ENCODE results near the gene PLEKHA1. TPM values are rescaled to one million over a fixed set of nuclear protein-coding genes. Genes with fewer than 3 reads are reported as not detected.

The PLEKHA1 gene
- total and polyA plus RNA-seq, 2 experiments from 2014 or later: 54.0 to 62.6 TPM

DNA sequence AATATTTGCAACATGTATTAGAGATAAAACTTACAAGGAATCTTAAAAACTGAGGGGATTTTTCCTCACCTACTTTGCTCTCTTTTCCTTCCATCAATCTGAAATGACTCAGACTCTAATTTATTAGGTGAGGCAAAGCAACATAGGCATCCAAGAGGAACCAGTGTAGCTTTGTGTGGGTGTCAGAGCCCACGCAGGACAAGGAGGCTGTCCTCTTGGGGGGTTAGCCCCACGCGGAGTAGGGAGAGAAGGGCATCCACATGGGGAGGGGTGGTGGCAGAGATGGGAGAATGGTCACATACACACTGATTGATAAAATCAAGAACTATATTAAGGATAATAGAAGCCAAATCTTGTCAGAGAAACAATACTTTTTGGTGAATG lies 46.1 kb downstream of the PLEKHA1 start:
- Histone ChIP-seq H3K27me3 (no peaks in the 10 kb centered on the region), H3K27ac (no peak overlapping the region), H3K79me2 (no peaks in the 10 kb centered on the region), H3K4me3 (no peak overlapping the region), H3K9me3 (ENCODE audit: low read depth) (no peaks in the 10 kb centered on the region), H4K20me1 (ENCODE audit: insufficient read depth, poor library complexity, severe bottlenecking) (no peaks in the 10 kb centered on the region), H3K9me2 (replicated peaks; ENCODE audit: insufficient read depth) (no peaks in the 10 kb centered on the region), H3K36me3 (replicated peaks; ENCODE audit: insufficient read depth, low read depth) (no peaks in the 10 kb centered on the region), H2AFZ (no peak overlapping the region), H3K4me2 (no peak overlapping the region), H3K4me1 (ENCODE audit: insufficient read depth) (no peaks in the 10 kb centered on the region)
- no peak for DNase-seq (ENCODE audit: low spot score)
- 74% methylated on average over 3 of the region's 3 CpGs for WGBS (ENCODE audit: low lambda C conversion rate, missing lambda C conversion rate)
- TF ChIP-seq EZH2 (IDR thresholded peaks at IDR 0.05; ENCODE audit: borderline replicate concordance) (no peak), EZH2phosphoT487 (IDR thresholded peaks at IDR 0.05; ENCODE audit: low read depth, severe bottlenecking, unreplicated experiment) (no peak)
- TF ChIP-seq, protein P1, sequence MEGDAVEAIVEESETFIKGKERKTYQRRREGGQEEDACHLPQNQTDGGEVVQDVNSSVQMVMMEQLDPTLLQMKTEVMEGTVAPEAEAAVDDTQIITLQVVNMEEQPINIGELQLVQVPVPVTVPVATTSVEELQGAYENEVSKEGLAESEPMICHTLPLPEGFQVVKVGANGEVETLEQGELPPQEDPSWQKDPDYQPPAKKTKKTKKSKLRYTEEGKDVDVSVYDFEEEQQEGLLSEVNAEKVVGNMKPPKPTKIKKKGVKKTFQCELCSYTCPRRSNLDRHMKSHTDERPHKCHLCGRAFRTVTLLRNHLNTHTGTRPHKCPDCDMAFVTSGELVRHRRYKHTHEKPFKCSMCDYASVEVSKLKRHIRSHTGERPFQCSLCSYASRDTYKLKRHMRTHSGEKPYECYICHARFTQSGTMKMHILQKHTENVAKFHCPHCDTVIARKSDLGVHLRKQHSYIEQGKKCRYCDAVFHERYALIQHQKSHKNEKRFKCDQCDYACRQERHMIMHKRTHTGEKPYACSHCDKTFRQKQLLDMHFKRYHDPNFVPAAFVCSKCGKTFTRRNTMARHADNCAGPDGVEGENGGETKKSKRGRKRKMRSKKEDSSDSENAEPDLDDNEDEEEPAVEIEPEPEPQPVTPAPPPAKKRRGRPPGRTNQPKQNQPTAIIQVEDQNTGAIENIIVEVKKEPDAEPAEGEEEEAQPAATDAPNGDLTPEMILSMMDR (IDR thresholded peaks at IDR 0.05; ENCODE audit: poor library complexity): no peak

DNA sequence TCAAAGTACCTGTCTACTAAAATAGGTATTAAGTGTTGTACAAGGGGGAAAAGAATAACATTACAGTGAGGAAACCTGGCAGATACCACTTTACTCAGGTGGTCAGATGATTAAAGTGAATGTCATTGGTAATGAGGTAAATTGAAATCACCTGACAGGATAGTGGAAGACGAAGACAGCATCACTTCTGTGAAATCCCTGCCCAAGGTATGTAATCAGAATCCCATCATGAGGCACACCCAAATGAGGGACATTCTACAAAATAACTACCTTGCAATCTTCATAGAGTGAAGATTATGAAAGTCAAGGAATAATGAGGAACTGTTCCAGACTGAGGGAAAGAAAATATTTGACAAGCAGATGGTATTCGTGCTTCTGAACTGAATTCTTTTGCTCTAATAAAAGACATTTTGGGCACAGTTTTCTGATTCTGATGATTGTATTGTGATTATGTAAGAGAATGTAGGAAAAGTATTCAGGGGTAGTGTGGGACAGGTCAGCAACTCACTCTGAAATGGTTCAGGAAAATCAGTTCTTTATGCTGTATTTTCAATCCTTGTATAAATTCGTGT lies 46.6 kb downstream of the PLEKHA1 start:
- H3K27ac ChIP-seq: no peak overlapping the region
- no peaks in the 10 kb centered on the region for H3K27me3 ChIP-seq
- H3K9me2 ChIP-seq (replicated peaks; ENCODE audit: insufficient read depth): no peaks in the 10 kb centered on the region
- no peaks in the 10 kb centered on the region for H3K9me3 ChIP-seq (ENCODE audit: low read depth)
- no peak for DNase-seq (ENCODE audit: low spot score)
- no peak overlapping the region for H3K4me2 ChIP-seq
- H2AFZ ChIP-seq: no peak overlapping the region
- TF ChIP-seq EZH2 (IDR thresholded peaks at IDR 0.05; ENCODE audit: borderline replicate concordance) (no peak), EZH2phosphoT487 (IDR thresholded peaks at IDR 0.05; ENCODE audit: low read depth, severe bottlenecking, unreplicated experiment) (no peak)
- TF ChIP-seq, protein P1 (IDR thresholded peaks at IDR 0.05; ENCODE audit: poor library complexity): no peak
- no peaks in the 10 kb centered on the region for H3K4me1 ChIP-seq (ENCODE audit: insufficient read depth)
- no peaks in the 10 kb centered on the region for H4K20me1 ChIP-seq (ENCODE audit: insufficient read depth, poor library complexity, severe bottlenecking)
- WGBS (ENCODE audit: low lambda C conversion rate, missing lambda C conversion rate): 84% methylated on average over 3 of the region's 3 CpGs
- no peaks in the 10 kb centered on the region for H3K36me3 ChIP-seq (replicated peaks; ENCODE audit: insufficient read depth, low read depth)
- no peaks in the 10 kb centered on the region for H3K79me2 ChIP-seq
- H3K4me3 ChIP-seq: no peak overlapping the region

DNA sequence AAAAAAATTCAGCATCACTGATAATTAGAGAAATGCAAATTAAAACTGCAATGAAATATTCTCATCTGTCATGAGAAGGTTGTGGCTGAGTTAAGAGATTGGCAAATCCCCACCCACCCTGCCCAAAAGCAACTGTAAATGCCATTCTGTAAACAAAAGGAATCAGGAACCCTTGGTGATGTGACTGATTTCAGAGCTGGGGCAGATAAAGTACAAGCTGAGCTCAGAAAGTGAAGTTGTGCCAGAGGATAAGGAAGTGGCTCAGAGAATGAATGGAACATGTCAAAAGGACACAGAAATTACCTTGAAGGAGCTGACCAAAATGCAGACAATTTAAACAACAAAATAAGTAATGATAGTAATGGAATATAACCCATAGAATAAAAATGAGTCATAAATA lies 47.2 kb downstream of the PLEKHA1 start:
- TF ChIP-seq, protein P1 (IDR thresholded peaks at IDR 0.05; ENCODE audit: poor library complexity): no peak
- TF ChIP-seq EZH2 (IDR thresholded peaks at IDR 0.05; ENCODE audit: borderline replicate concordance) (no peak), EZH2phosphoT487 (IDR thresholded peaks at IDR 0.05; ENCODE audit: low read depth, severe bottlenecking, unreplicated experiment) (no peak)
- H3K9me3 ChIP-seq (ENCODE audit: low read depth): no peaks in the 10 kb centered on the region
- H3K27ac ChIP-seq: no peak overlapping the region
- no peaks in the 10 kb centered on the region for H3K27me3 ChIP-seq
- no peak for DNase-seq (ENCODE audit: low spot score)
- H3K36me3 ChIP-seq (replicated peaks; ENCODE audit: insufficient read depth, low read depth): no peaks in the 10 kb centered on the region
- H3K79me2 ChIP-seq: no peaks in the 10 kb centered on the region
- H3K9me2 ChIP-seq (replicated peaks; ENCODE audit: insufficient read depth): no peaks in the 10 kb centered on the region
- H4K20me1 ChIP-seq (ENCODE audit: insufficient read depth, poor library complexity, severe bottlenecking): no peaks in the 10 kb centered on the region
- H3K4me1 ChIP-seq (ENCODE audit: insufficient read depth): no peaks in the 10 kb centered on the region
- no peak overlapping the region for H3K4me2 ChIP-seq
- no peak overlapping the region for H2AFZ ChIP-seq
- no peak overlapping the region for H3K4me3 ChIP-seq
